Measurements from ENCODE around the gene ERF.
A peak's percentile ranks its signal among the peaks of the same experiment; 100 is the strongest.

ERF gene

GRCh38 chr19:42286349-42287016, 31.6 kb upstream of the ERF start:
- Histone ChIP-seq H3K79me1 (replicated peaks; ENCODE audit: low read length, poor library complexity, severe bottlenecking) (peaks cover 42% of the 10 kb centered on the region), H3K4me3 (ENCODE audit: insufficient read depth in 1 of 2, low read depth in 1 of 2, low read length in 2 of 2) (peak overlapping the region; percentile 19 to 93), H4K91ac (ENCODE audit: low read length) (peak overlapping the region; percentile 18), H3K18ac (ENCODE audit: low read depth in 1 of 2, low read length in 2 of 2) (peak overlapping the region in 1 of 2 experiments; percentile 44), H3K27me3 (ENCODE audit: control insufficient read depth in 1 of 2, insufficient read depth in 1 of 2, low read length in 2 of 2) (no peaks in the 10 kb centered on the region), H2BK120ac (ENCODE audit: low read depth, low read length) (no peak overlapping the region), H3K9ac (ENCODE audit: low read length) (peak overlapping the region; percentile 90), H2BK12ac (ENCODE audit: low read length in 2 of 2) (peak overlapping the region in 1 of 2 experiments; percentile 23), H3K27ac (ENCODE audit: low read length, poor library complexity, severe bottlenecking) (no peak overlapping the region), H3K4me2 (ENCODE audit: low read length, poor library complexity, severe bottlenecking) (no peak overlapping the region), H2BK15ac (ENCODE audit: low read depth, poor library complexity, severe bottlenecking) (no peak overlapping the region), H2AFZ (ENCODE audit: low read depth, low read length) (no peak overlapping the region), H3K23ac (ENCODE audit: low read length in 2 of 2) (no peak overlapping the region), H3K36me3 (ENCODE audit: control insufficient read depth in 1 of 2, insufficient read depth in 2 of 2, low read depth in 1 of 2, low read length in 2 of 2) (peaks cover 49 to 58% of the 10 kb centered on the region in 2 experiments), H3K14ac (ENCODE audit: low read length in 2 of 2) (peak overlapping the region in 1 of 2 experiments; percentile 84), H4K8ac (ENCODE audit: low read length) (no peak overlapping the region), H2AK5ac (ENCODE audit: low read length, severe bottlenecking) (no peak overlapping the region), H2BK5ac (ENCODE audit: low read depth, low read length, poor library complexity, severe bottlenecking) (no peak overlapping the region), H3K9me3 (ENCODE audit: control insufficient read depth, low read length) (no peaks in the 10 kb centered on the region), H3K4me1 (ENCODE audit: control insufficient read depth, insufficient read depth, low read depth, low read length) (peaks cover 49% of the 10 kb centered on the region), H3K4ac (ENCODE audit: low read depth in 1 of 2, low read length in 2 of 2) (peak overlapping the region in 1 of 2 experiments; percentile 19)
- DNase-seq: no peak
- WGBS: 79% methylated on average over 9 of the region's 13 CpGs

- WGBS: 94% methylated on average over 6 of the region's 6 CpGs
- no peak overlapping the region for H2BK5ac ChIP-seq (ENCODE audit: low read depth, low read length, poor library complexity, severe bottlenecking)
- no peak overlapping the region for H3K23ac ChIP-seq (ENCODE audit: low read length in 2 of 2)
- H3K79me1 ChIP-seq (replicated peaks; ENCODE audit: low read length, poor library complexity, severe bottlenecking): peaks cover 37% of the 10 kb centered on the region
- peak overlapping the region in 1 of 2 experiments; percentile 19 for H3K4ac ChIP-seq (ENCODE audit: low read depth in 1 of 2, low read length in 2 of 2)
- H3K14ac ChIP-seq (ENCODE audit: low read length in 2 of 2): peak overlapping the region in 1 of 2 experiments; percentile 84
- no peaks in the 10 kb centered on the region for H3K9me3 ChIP-seq (ENCODE audit: control insufficient read depth, low read length)
- H4K91ac ChIP-seq (ENCODE audit: low read length): peak overlapping the region; percentile 18
- H4K8ac ChIP-seq (ENCODE audit: low read length): no peak overlapping the region
- H3K9ac ChIP-seq (ENCODE audit: low read length): peak overlapping the region; percentile 90
- H2AK5ac ChIP-seq (ENCODE audit: low read length, severe bottlenecking): peak overlapping the region; percentile 40
- H3K36me3 ChIP-seq (ENCODE audit: control insufficient read depth in 1 of 2, insufficient read depth in 2 of 2, low read depth in 1 of 2, low read length in 2 of 2): peaks cover 44 to 53% of the 10 kb centered on the region in 2 experiments
- H3K4me2 ChIP-seq (ENCODE audit: low read length, poor library complexity, severe bottlenecking): no peak overlapping the region
- H3K27me3 ChIP-seq (ENCODE audit: control insufficient read depth in 1 of 2, insufficient read depth in 1 of 2, low read length in 2 of 2): no peaks in the 10 kb centered on the region
- peak overlapping the region in 1 of 2 experiments; percentile 44 for H3K18ac ChIP-seq (ENCODE audit: low read depth in 1 of 2, low read length in 2 of 2)
- H3K4me1 ChIP-seq (ENCODE audit: control insufficient read depth, insufficient read depth, low read depth, low read length): peaks cover 48% of the 10 kb centered on the region
- H3K27ac ChIP-seq (ENCODE audit: low read length, poor library complexity, severe bottlenecking): no peak overlapping the region
- DNase-seq: no peak
- no peak overlapping the region for H2AFZ ChIP-seq (ENCODE audit: low read depth, low read length)
- no peak overlapping the region for H2BK15ac ChIP-seq (ENCODE audit: low read depth, poor library complexity, severe bottlenecking)
- no peak overlapping the region for H2BK120ac ChIP-seq (ENCODE audit: low read depth, low read length)
- peak overlapping the region; percentile 19 to 93 for H3K4me3 ChIP-seq (ENCODE audit: insufficient read depth in 1 of 2, low read depth in 1 of 2, low read length in 2 of 2)
- peak overlapping the region in 1 of 2 experiments; percentile 23 for H2BK12ac ChIP-seq (ENCODE audit: low read length in 2 of 2)
These were observed 31.0 kb upstream of the ERF start for GRCh38 chr19:42285988-42286348.

- no peak overlapping the region for H4K8ac ChIP-seq (ENCODE audit: low read length)
- H3K18ac ChIP-seq (ENCODE audit: low read depth in 1 of 2, low read length in 2 of 2): no peak overlapping the region
- peak overlapping the region; percentile 90 for H3K9ac ChIP-seq (ENCODE audit: low read length)
- peaks cover 40 to 49% of the 10 kb centered on the region in 2 experiments for H3K36me3 ChIP-seq (ENCODE audit: control insufficient read depth in 1 of 2, insufficient read depth in 2 of 2, low read depth in 1 of 2, low read length in 2 of 2)
- H2BK12ac ChIP-seq (ENCODE audit: low read length in 2 of 2): no peak overlapping the region
- no peak for DNase-seq
- 50% methylated on average over 4 of the region's 5 CpGs for WGBS
- peaks cover 45% of the 10 kb centered on the region for H3K4me1 ChIP-seq (ENCODE audit: control insufficient read depth, insufficient read depth, low read depth, low read length)
- H2AK5ac ChIP-seq (ENCODE audit: low read length, severe bottlenecking): peak overlapping the region; percentile 40
- no peaks in the 10 kb centered on the region for H3K27me3 ChIP-seq (ENCODE audit: control insufficient read depth in 1 of 2, insufficient read depth in 1 of 2, low read length in 2 of 2)
- H2BK5ac ChIP-seq (ENCODE audit: low read depth, low read length, poor library complexity, severe bottlenecking): no peak overlapping the region
- H3K23ac ChIP-seq (ENCODE audit: low read length in 2 of 2): no peak overlapping the region
- H2AFZ ChIP-seq (ENCODE audit: low read depth, low read length): no peak overlapping the region
- H3K4me2 ChIP-seq (ENCODE audit: low read length, poor library complexity, severe bottlenecking): peak overlapping the region; percentile 35
- no peak overlapping the region for H2BK15ac ChIP-seq (ENCODE audit: low read depth, poor library complexity, severe bottlenecking)
- H2BK120ac ChIP-seq (ENCODE audit: low read depth, low read length): no peak overlapping the region
- H3K4me3 ChIP-seq (ENCODE audit: insufficient read depth in 1 of 2, low read depth in 1 of 2, low read length in 2 of 2): peak overlapping the region in 1 of 2 experiments; percentile 93
- H3K79me1 ChIP-seq (replicated peaks; ENCODE audit: low read length, poor library complexity, severe bottlenecking): peaks cover 32% of the 10 kb centered on the region
- H3K4ac ChIP-seq (ENCODE audit: low read depth in 1 of 2, low read length in 2 of 2): peak overlapping the region; percentile 18 to 99
- peak overlapping the region; percentile 45 for H4K91ac ChIP-seq (ENCODE audit: low read length)
- H3K27ac ChIP-seq (ENCODE audit: low read length, poor library complexity, severe bottlenecking): no peak overlapping the region
- H3K9me3 ChIP-seq (ENCODE audit: control insufficient read depth, low read length): no peaks in the 10 kb centered on the region
- H3K14ac ChIP-seq (ENCODE audit: low read length in 2 of 2): peak overlapping the region in 1 of 2 experiments; percentile 20
These were observed 30.6 kb upstream of the ERF start for GRCh38 chr19:42285541-42285941.

GRCh38 chr19:42284591-42285341, 29.8 kb upstream of the ERF start:
- H2BK12ac ChIP-seq (ENCODE audit: low read length in 2 of 2): peak overlapping the region in 1 of 2 experiments; percentile 67
- peak overlapping the region in 1 of 2 experiments; percentile 95 for H3K14ac ChIP-seq (ENCODE audit: low read length in 2 of 2)
- peak overlapping the region; percentile 71 for H2BK5ac ChIP-seq (ENCODE audit: low read depth, low read length, poor library complexity, severe bottlenecking)
- H3K9ac ChIP-seq (ENCODE audit: low read length): peak overlapping the region; percentile 90
- peak overlapping the region in 1 of 2 experiments; percentile 97 for H3K23ac ChIP-seq (ENCODE audit: low read length in 2 of 2)
- peak overlapping the region; percentile 70 to 93 for H3K4me3 ChIP-seq (ENCODE audit: insufficient read depth in 1 of 2, low read depth in 1 of 2, low read length in 2 of 2)
- peak overlapping the region; percentile 37 to 99 for H3K4ac ChIP-seq (ENCODE audit: low read depth in 1 of 2, low read length in 2 of 2)
- peak overlapping the region; percentile 12 for H3K27ac ChIP-seq (ENCODE audit: low read length, poor library complexity, severe bottlenecking)
- DNase-seq: peak; percentile 28
- peak overlapping the region; percentile 82 for H3K4me2 ChIP-seq (ENCODE audit: low read length, poor library complexity, severe bottlenecking)
- H3K18ac ChIP-seq (ENCODE audit: low read depth in 1 of 2, low read length in 2 of 2): peak overlapping the region; percentile 2 to 67
- H4K91ac ChIP-seq (ENCODE audit: low read length): no peak overlapping the region
- no peaks in the 10 kb centered on the region for H3K27me3 ChIP-seq (ENCODE audit: control insufficient read depth in 1 of 2, insufficient read depth in 1 of 2, low read length in 2 of 2)
- peak overlapping the region; percentile 1 for H4K8ac ChIP-seq (ENCODE audit: low read length)
- 2% methylated on average over 38 of the region's 41 CpGs for WGBS
- peak overlapping the region; percentile 6 for H2AK5ac ChIP-seq (ENCODE audit: low read length, severe bottlenecking)
- H3K79me1 ChIP-seq (replicated peaks; ENCODE audit: low read length, poor library complexity, severe bottlenecking): peaks cover 26% of the 10 kb centered on the region
- H2BK15ac ChIP-seq (ENCODE audit: low read depth, poor library complexity, severe bottlenecking): no peak overlapping the region
- no peak overlapping the region for H2BK120ac ChIP-seq (ENCODE audit: low read depth, low read length)
- H2AFZ ChIP-seq (ENCODE audit: low read depth, low read length): peak overlapping the region; percentile 37
- no peaks in the 10 kb centered on the region for H3K9me3 ChIP-seq (ENCODE audit: control insufficient read depth, low read length)
- H3K36me3 ChIP-seq (ENCODE audit: control insufficient read depth in 1 of 2, insufficient read depth in 2 of 2, low read depth in 1 of 2, low read length in 2 of 2): peaks cover 32 to 41% of the 10 kb centered on the region in 2 experiments
- H3K4me1 ChIP-seq (ENCODE audit: control insufficient read depth, insufficient read depth, low read depth, low read length): peaks cover 46% of the 10 kb centered on the region

Data from mesenchymal stem cell (in vitro differentiated cells and primary cell).